Amniotic epithelial cell (primary cell): Measurements from ENCODE around the gene LRRC8C.
A peak's percentile ranks its signal among the peaks of the same experiment; 100 is the strongest.
"Not testable (repeated sequence)": the region's sequence is repeated elsewhere in the genome, so short reads cannot be mapped to it uniquely, and the experiment has no call there.

Experiments used
- DNase-seq: peaks from one replicate; pipeline ENCODE4 v3.0.0-alpha.2; 2010; ENCODE audit warnings: low read depth

The LRRC8C gene

GRCh38 chr1:89607586-89608318 lies 25.2 kb upstream of the LRRC8C start:
- DNase-seq: peak; percentile 57

DNA sequence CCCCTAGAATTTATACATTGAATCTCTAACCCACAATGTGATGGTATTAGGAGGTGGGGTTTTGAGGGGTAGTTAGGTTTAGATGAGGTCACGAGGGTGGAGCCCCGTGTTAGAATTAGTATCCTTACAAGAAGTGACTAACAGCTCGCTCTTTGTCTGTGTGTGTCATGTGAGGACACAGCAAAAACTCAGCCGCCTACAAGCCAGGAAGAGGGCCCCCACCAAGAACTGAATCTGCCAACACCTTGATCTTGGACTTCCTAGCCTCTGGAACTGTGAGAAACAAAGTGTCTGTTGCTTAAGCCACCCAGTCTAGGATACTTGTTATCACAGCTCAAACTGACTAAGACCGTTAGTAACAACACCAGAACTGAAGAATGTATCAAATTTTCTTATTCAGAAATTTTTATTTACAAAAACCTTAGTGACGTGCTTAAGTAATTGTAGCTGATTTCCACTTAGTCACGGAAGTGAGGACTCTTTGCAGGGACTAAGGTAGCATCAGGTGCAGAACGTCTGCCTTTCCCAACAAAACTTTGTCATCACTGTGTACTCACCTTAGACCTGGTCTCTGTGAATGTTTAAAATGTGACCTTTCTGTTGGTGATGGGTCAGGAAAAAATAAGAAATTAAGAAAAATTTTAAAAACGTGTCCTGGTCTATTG lies 24.5 kb upstream of the LRRC8C start:
- DNase-seq: peak; percentile 60

DNA sequence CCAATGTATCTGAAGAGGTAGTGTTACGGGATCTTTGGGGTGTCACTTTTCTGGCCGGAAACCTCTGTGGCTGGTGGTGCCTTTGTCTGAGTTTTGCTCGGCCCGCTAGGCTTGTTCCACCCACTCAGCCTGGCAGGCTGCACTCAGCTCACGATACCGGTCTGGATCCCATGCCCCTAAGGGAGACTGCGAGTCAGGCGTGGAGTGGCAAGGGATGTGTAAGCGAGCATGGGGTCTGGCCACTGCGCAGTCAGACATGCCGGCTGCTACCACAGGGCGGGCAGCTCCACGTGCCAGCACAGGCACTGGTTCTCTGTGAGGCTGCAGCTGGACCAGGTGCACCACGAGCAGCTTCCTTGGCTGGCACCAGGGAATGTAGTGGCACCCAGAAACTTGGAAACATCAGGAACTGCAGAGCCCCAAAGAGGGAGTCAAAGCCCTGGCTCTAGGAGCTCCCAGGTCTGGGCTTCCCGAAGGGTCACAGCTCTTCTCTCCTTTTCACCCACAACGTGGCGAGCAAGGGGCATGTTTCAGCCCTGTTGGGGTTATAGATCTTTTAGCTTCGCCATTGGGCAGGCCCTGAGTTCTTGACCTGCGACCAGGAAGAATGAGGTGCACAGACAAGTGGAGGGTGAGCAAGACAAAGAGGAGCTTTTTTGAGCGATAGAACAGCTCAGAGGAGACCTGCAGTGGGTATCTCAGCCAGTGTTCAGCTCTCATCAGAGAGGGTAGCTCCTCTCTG lies 23.8 kb upstream of the LRRC8C start:
- no peak for DNase-seq

DNA sequence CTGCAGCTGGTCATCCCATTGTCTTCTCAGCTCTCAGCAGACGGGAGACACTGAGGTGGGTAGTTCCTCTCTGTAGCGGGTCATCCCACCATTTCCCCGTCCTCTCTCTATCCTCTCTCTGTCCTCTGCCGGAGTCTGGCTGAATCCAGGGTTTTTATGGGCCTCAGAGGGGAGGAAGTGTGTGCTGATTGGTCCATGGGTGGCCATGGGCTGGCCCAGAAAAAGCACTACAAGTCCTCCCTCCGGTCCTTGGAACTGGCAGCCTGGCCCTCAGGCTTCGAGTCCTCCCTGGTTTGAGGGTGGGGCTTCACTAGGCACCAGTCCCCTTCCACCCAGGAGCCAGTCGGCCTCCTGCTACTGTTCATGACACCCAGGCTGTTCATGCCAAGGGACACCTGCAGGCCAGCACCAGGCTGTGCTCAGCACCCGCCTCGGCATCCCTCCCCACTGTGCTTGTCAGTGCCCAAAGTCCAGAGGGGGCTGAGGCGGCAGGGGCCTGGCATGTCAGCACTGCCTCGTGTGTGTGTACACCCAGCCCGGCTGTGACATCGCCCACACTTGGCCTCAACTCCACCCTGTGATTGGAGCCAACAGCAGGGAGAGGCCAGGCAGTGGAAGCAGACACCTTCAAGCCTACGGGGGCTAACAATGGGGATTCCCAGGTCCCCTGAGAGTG lies 23.0 kb upstream of the LRRC8C start:
- DNase-seq: no peak

DNA sequence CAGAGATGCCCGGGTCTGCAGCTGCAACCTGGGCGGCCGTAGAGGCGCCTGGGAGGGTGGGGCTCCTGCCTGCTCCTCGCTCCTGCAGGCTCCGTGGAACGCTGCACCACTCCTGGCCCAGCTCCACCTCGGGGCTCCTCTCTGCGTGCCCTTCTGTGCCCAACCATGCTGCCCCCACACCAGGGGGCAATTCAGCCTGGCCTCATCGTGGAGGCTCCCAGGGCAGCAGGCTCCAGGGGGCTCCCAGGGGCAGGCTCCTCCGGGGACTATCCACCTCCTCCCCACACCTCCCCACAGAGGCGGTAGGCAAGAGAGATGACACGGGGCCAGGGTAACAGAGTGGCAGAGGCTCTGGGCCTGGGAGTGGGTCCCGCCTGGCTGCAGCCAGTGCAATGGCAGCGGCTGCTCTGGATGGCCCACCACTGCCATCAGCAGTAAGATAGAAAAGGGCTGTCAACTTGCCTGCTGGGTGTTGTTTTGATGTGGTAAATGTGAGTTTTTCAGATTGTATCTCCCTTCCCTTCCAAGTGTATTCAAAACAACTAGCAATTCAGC lies 22.4 kb upstream of the LRRC8C start:
- DNase-seq: no peak

DNA sequence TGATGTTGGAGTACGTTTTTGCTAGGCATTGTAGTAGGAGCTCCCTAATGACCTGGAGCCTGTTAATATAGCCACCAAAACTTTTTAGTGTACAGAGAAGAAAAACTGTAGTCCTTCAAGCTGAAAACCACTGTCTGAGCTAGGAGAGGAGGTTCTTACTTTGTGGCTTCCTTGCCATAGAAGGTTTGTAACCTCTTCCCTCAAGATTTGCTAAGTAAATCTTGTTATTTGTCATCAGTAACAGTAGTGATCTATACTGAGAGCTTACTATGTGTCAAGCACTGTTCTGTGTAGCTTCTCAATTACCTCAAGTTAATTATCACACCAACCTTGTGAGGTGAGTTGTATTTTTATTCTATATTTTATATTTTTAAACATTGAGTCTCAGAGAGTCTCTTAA lies 21.2 kb upstream of the LRRC8C start:
- no peak for DNase-seq

DNA sequence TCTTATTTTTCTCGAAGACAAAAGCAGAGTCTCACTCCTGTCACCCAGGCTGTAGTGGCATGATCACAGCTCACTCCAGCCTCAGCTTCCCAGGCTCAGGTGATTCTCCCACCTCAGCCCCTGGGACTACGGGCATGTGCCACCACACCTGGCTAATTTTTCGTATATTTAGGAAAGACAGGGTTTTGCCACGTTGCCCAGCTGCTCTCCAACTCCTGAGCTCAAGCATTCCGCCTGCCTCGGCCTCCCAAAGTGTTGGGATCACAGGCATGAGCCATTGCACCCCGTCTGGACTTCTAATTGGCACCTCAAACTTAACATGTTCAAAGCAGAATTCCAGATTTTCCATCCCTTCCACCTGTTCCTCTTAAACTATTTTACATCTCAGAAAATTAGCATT lies 19.0 kb upstream of the LRRC8C start:
- DNase-seq: no peak

- DNase-seq: no peak
Measured at GRCh38 chr1:89615676-89616598, 17.0 kb upstream of the LRRC8C start.

DNA sequence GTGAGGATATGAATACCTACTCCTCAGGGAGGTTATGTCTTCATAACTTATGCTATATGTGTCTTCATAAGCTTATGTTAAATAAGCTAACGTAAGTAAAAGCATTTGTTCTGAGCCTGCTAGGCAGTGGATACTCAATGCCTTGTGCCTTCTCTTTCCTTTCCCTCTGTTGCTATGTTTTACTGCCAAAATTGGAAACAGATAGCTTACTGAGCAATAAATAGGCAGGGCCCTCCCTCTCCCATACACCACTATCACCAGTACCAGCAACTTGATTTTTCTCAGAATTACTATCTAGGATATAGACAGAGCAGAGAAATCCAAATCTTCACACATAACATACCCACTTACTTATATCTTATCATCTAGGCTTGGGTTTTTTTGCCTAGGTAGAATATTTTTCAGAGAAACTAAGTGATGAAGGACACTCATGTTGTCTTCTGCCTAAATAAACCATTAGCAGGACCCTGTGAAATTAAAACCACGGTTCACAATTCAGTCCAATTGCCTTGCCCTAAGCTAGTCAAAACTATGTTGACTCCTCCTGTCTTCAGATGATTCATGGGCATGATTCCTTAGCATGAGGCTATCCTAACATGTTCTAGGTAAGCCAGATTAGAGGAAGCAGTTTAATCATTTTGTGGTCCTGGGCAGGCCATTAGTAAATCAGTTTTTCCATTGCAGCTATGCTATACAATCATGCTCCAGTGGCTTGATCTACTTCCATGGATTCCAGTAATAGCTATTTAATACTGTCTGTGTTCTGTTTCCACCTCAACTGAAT lies 15.9 kb upstream of the LRRC8C start:
- no peak for DNase-seq

GRCh38 chr1:89620664-89621063 lies 12.3 kb upstream of the LRRC8C start:
- DNase-seq: no peak

DNA sequence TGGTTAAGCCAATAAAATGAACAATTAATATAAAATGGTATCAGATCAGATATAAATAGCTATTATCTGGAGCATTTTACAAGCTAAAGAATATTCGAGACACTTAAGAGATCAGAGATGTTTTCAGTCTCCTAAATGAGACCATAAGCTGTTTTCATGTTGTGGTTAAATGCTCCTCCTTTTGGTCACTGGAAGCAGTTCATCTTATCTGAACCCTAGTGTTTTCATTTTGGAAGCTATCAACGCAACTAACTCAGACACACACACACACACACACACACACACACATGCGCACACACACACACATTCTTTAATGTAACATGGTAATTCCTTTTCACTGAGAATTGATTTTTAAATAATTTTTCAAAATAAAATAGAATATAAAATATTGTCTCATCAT lies 10.0 kb upstream of the LRRC8C start:
- DNase-seq: peak; percentile 70

- DNase-seq: no peak
Measured at GRCh38 chr1:89624314-89624713, 8.6 kb upstream of the LRRC8C start.

GRCh38 chr1:89624715-89625323 lies 8.1 kb upstream of the LRRC8C start:
- DNase-seq: no peak

- no peak for DNase-seq
Measured at GRCh38 chr1:89627596-89627962, 5.3 kb upstream of the LRRC8C start.

- DNase-seq: no peak
Measured at GRCh38 chr1:89629146-89629545, 3.8 kb upstream of the LRRC8C start.

- DNase-seq: not testable (repeated sequence)
Measured at GRCh38 chr1:89629600-89629999, 3.3 kb upstream of the LRRC8C start.

DNA sequence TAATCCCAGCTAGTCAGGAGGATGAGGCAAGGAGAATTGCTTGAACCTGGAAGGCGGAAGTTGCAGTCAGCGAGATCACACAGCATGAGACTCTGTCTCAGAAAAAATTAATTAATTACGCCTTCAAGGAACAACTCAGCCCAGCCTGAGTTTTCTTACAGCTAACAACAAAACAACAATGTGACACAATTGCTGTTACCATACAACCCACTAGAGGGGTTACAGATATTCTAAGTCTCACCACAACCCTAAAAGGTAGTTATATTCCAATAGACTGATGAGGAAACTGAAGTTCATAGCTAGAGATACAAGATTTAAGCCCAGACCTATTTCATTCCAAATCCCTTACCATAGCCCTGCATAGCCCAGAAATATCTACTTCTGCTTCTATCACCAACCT lies 2.9 kb upstream of the LRRC8C start:
- no peak for DNase-seq

GRCh38 chr1:89631816-89632656 lies 884 bp upstream of the LRRC8C start:
- DNase-seq: no peak

- peak; percentile 32 for DNase-seq
Measured at GRCh38 chr1:89633248-89633799, 404 bp downstream of the LRRC8C start.
